Karpas-422 (cell line): Measurements from ENCODE around the gene TRIM75. TPM values are rescaled to one million over a fixed set of nuclear protein-coding genes. Genes with fewer than 3 reads are reported as not detected.
"Not testable (repeated sequence)": the region's sequence is repeated elsewhere in the genome, so short reads cannot be mapped to it uniquely, and the experiment has no call there.

Experiments used
- DNase-seq: peaks from one replicate; pipeline ENCODE4 v3.0.0-alpha.2; 2015
- H2AFZ ChIP-seq: fragments of 200-600 bp; sonication (generic); 2 replicates; pipeline ENCODE4 v1.6.1; 2014; ENCODE audit warnings: antibody characterized with exemption, low read length, mixed read lengths
- H3K27ac ChIP-seq: fragments of 200-600 bp; sonication (generic); 2 replicates; pipeline ENCODE4 v1.5.1; 2014; ENCODE audit warnings: mild to moderate bottlenecking, low read length, moderate library complexity
- H3K27me3 ChIP-seq: fragments of 200-600 bp; sonication (generic); 2 replicates; pipeline ENCODE4 v1.6.1; 2014; ENCODE audit warnings: low read length, mixed read lengths
- H3K36me3 ChIP-seq: fragments of 200-600 bp; sonication (generic); 2 replicates; pipeline ENCODE4 v1.6.1; 2014; ENCODE audit warnings: low read length, mixed read lengths; ENCODE audit not compliant: insufficient read depth
- H3K4me1 ChIP-seq: fragments of 200-600 bp; sonication (generic); 2 replicates; pipeline ENCODE4 v1.6.1; 2014; ENCODE audit warnings: mild to moderate bottlenecking, low read length, mixed read lengths
- H3K4me2 ChIP-seq: fragments of 200-600 bp; sonication (generic); 2 replicates; pipeline ENCODE4 v1.6.1; 2014; ENCODE audit warnings: low read length, low read depth, mild to moderate bottlenecking; ENCODE audit not compliant: poor library complexity, severe bottlenecking
- H3K4me3 ChIP-seq: fragments of 200-600 bp; sonication (generic); 2 replicates; pipeline ENCODE4 v1.5.1; 2014; ENCODE audit warnings: mild to moderate bottlenecking, antibody characterized with exemption, low read length, mixed read lengths
- H3K79me2 ChIP-seq: fragments of 200-600 bp; sonication (generic); 2 replicates; pipeline ENCODE4 v1.6.1; 2014; ENCODE audit warnings: mild to moderate bottlenecking, low read length, mixed read lengths
- H3K9ac ChIP-seq: fragments of 200-600 bp; sonication (generic); 2 replicates; pipeline ENCODE4 v1.6.0; 2014; ENCODE audit warnings: low read length
- H3K9me2 ChIP-seq: fragments of 200-600 bp; sonication (generic), shearing (Covaris generic); replicated peaks from 2 replicates; pipeline ENCODE4 v1.6.0; 2014; ENCODE audit warnings: mild to moderate bottlenecking, low read length, moderate library complexity; ENCODE audit not compliant: insufficient read depth
- H3K9me3 ChIP-seq: fragments of 300-700, 200-600 bp; sonication (generic); 2 replicates; pipeline ENCODE4 v1.6.1; 2014; ENCODE audit warnings: low read length, mixed read lengths
- H4K20me1 ChIP-seq: fragments of 200-600 bp; sonication (generic); 2 replicates; pipeline ENCODE4 v1.6.1; 2014; ENCODE audit warnings: mild to moderate bottlenecking, antibody characterized with exemption, low read length, low read depth; ENCODE audit not compliant: insufficient read depth
- total RNA-seq: library from RNA; depleted of rRNA; stranded (reverse); fragments of >200 nt; shearing (Covaris generic); gene quantifications from 2 replicates; pipeline ENCODE4 v1.2.3, GENCODE V29; 2014; ENCODE audit warnings: low replicate concordance

TRIM75 gene
- total RNA-seq, 1 experiment from 2014 or later = not detected

DNA sequence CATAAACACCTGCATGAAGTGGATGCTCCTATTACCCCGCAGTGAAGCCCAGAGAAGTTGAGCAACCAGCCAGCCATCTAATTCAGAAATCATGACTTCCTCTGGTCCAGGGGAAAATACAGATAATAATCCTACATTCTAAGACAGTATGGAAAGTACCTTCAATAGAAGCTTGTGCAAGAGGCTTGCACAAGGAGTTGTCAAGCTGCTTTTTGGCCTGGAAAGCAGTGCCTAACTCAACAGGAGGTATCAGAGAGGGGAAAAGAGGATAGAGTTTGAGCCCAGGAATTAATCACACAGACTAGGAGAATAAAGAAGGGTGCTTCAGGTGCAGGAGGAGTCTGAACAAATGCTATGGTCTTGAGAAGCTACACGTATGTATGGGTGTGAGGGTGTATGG, 32.3 kb downstream of the TRIM75 start:
- Histone ChIP-seq H3K4me1 (no peaks in the 10 kb centered on the region), H3K36me3 (peaks cover 31% of the 10 kb centered on the region; the same call in 1 of the 2 replicates), H3K4me2 (no peak overlapping the region), H3K79me2 (no peaks in the 10 kb centered on the region), H4K20me1 (no peaks in the 10 kb centered on the region), H3K9me3 (no peaks in the 10 kb centered on the region), H3K27me3 (no peaks in the 10 kb centered on the region), H3K9me2 (no peaks in the 10 kb centered on the region), H3K4me3 (no peak overlapping the region), H2AFZ (no peak overlapping the region), H3K27ac (no peak overlapping the region), H3K9ac (no peak overlapping the region)
- no peak for DNase-seq

DNA sequence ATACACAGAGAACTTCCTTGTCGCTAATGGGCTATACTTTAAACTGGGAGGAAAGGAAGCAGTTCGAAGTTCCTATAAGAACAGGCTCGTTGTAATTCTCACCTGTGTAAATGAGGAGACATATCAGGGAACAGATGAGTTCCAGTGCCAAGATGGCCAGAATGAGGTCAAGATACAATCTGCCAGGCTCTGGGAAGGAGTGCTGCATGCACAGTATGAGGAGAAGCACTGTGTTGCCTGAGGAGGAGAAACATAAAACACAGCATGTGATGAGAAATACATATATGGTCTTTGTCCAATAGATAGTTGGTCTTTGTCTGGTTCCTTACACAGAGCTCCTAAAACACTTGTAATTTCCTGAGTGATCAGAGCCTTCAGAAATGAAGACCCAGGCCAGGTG, 34.7 kb downstream of the TRIM75 start:
- Histone ChIP-seq H2AFZ (no peak overlapping the region), H3K36me3 (peaks cover 38% of the 10 kb centered on the region; the same call in 1 of the 2 replicates), H3K4me1 (no peaks in the 10 kb centered on the region), H3K4me2 (no peak overlapping the region), H3K4me3 (no peak overlapping the region), H4K20me1 (no peaks in the 10 kb centered on the region), H3K27me3 (no peaks in the 10 kb centered on the region), H3K9me3 (no peaks in the 10 kb centered on the region), H3K79me2 (no peaks in the 10 kb centered on the region), H3K9ac (no peak overlapping the region), H3K27ac (no peak overlapping the region), H3K9me2 (no peaks in the 10 kb centered on the region)
- DNase-seq = no peak

DNA sequence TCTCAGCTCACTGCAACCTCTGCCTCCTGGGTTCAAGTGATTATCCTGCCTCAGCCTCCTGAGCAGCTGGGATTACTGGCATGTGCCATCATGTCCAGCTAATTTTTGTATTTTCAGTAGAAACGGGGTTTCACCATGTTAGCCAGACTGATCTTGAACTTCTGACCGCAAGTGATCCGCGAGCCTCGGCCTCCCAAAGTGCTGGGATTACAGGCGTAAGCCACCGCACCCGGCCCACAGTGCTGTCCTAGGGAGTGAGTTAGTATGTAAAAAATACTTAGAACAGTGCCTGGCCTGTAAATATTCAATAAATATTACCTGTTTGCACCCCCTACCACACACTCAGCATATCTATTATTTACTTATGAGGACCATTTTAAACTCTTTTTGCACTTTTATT, 38.5 kb downstream of the TRIM75 start:
- not testable (repeated sequence) for H3K79me2 ChIP-seq, DNase-seq, H3K4me2 ChIP-seq, H3K4me1 ChIP-seq, H3K4me3 ChIP-seq, H3K9me2 ChIP-seq, H3K9ac ChIP-seq, H3K27me3 ChIP-seq, H3K27ac ChIP-seq, H4K20me1 ChIP-seq, H3K9me3 ChIP-seq, H2AFZ ChIP-seq
- H3K36me3 ChIP-seq = peaks cover 30% of the 10 kb centered on the region; the same call in 1 of the 2 replicates

DNA sequence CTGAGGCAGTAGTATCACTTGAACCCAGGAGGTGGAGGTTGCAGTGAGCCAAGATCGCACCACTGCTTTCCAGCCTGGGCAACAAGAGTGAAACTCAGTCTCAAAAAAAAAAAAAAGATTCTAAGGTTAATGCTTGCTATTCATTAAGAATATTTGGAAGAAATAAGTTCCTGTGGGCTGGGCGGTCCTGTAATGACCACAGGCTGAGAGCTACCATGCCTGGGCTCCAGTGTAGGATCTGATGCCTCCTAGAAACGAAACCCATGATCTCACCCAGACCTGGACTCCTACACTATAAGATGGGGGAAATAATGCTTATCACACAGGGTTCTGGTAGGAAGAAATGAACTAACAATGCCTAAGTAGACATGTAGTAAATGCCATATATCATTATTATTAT, 41.2 kb downstream of the TRIM75 start:
- no peaks in the 10 kb centered on the region for H3K27me3 ChIP-seq
- no peaks in the 10 kb centered on the region for H3K9me2 ChIP-seq
- H3K36me3 ChIP-seq = peaks cover 21% of the 10 kb centered on the region; the same call in 1 of the 2 replicates
- no peaks in the 10 kb centered on the region for H3K4me1 ChIP-seq
- no peak overlapping the region for H2AFZ ChIP-seq
- H3K9ac ChIP-seq = no peak overlapping the region
- H4K20me1 ChIP-seq = no peaks in the 10 kb centered on the region
- H3K79me2 ChIP-seq = no peaks in the 10 kb centered on the region
- H3K27ac ChIP-seq = no peak overlapping the region
- H3K4me2 ChIP-seq = no peak overlapping the region
- H3K9me3 ChIP-seq = no peaks in the 10 kb centered on the region
- no peak for DNase-seq
- H3K4me3 ChIP-seq = no peak overlapping the region

DNA sequence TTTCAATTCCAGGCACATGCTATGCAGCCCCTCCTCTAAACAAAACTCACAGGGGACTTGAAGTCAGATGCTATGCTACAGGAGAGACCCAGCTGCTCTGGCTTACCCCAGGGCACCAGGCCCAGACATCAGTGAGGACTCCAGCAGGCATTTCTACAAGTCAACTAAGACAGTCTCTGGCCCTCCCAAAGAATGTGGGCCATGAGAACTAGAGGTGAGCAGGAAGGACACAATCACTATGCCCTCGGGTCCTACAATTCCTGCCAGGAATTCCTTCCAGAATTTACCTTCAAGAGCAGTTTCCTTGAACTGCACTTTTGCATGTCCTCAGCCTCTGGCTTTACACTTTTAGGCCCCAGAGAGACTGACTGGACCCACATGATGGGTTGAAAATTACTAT, 41.6 kb downstream of the TRIM75 start:
- Histone ChIP-seq H3K4me3 (no peak overlapping the region), H2AFZ (no peak overlapping the region), H3K4me1 (no peaks in the 10 kb centered on the region), H3K9ac (no peak overlapping the region), H3K9me2 (no peaks in the 10 kb centered on the region), H3K9me3 (no peaks in the 10 kb centered on the region), H3K4me2 (no peak overlapping the region), H3K27me3 (no peaks in the 10 kb centered on the region), H3K79me2 (no peaks in the 10 kb centered on the region), H3K36me3 (peaks cover 21% of the 10 kb centered on the region; the same call in 1 of the 2 replicates), H4K20me1 (no peaks in the 10 kb centered on the region), H3K27ac (no peak overlapping the region)
- DNase-seq = no peak

DNA sequence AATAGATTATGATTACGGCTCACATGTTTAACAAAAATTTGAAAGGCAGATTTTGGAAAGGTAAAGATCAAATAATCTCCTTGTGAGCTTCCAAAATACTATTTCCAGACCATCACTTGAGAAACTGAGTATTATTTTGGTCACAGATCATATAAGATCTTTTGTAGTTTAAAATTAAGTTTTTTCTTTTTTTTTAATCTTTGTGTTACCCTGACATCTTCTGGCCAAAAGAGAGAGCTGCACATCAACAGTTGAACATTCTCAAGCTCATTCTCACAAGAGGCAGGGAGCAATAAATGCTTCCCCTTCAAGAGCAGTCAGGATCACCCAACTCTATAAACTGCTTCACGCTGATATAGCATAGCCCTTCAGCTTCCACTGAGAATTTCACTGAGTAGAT, 43.1 kb downstream of the TRIM75 start:
- H3K9ac ChIP-seq = no peak overlapping the region
- H3K36me3 ChIP-seq = peaks cover 26% of the 10 kb centered on the region; the same call in 1 of the 2 replicates
- DNase-seq = peak; percentile 67
- no peak overlapping the region for H3K27ac ChIP-seq
- H3K9me3 ChIP-seq = no peaks in the 10 kb centered on the region
- no peaks in the 10 kb centered on the region for H3K27me3 ChIP-seq
- no peaks in the 10 kb centered on the region for H4K20me1 ChIP-seq
- H3K4me3 ChIP-seq = no peak overlapping the region
- no peak overlapping the region for H3K4me2 ChIP-seq
- H3K9me2 ChIP-seq = no peaks in the 10 kb centered on the region
- H2AFZ ChIP-seq = no peak overlapping the region
- H3K4me1 ChIP-seq = no peaks in the 10 kb centered on the region
- H3K79me2 ChIP-seq = no peaks in the 10 kb centered on the region

DNA sequence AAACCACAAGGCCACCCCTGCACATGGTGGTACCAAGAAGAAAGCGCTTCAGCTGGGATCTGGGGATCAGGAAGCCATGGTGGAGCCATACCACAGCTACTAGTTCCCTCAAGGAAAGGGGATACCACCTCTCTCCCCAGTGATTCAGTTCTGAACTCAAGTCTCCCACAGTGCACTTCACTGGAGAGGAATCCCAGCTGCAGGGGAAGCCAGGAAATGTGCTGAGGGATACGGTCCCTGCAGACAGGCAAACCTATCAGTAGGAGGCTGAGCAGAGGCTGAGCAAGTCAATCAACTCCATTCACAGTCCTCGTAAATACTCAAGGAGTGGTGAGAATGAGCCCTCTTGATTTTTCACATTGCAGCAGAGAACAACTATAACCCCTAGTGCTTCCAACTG, 48.0 kb downstream of the TRIM75 start:
- H3K27me3 ChIP-seq = no peaks in the 10 kb centered on the region
- peaks cover 18% of the 10 kb centered on the region; the same call in 1 of the 2 replicates for H3K36me3 ChIP-seq
- H3K4me2 ChIP-seq = no peak overlapping the region
- no peak overlapping the region for H3K4me3 ChIP-seq
- H3K79me2 ChIP-seq = peaks cover 21% of the 10 kb centered on the region
- H3K9me3 ChIP-seq = no peaks in the 10 kb centered on the region
- H3K9ac ChIP-seq = no peak overlapping the region
- no peaks in the 10 kb centered on the region for H4K20me1 ChIP-seq
- DNase-seq = no peak
- no peak overlapping the region for H3K27ac ChIP-seq
- H3K4me1 ChIP-seq = no peaks in the 10 kb centered on the region
- H2AFZ ChIP-seq = no peak overlapping the region
- no peaks in the 10 kb centered on the region for H3K9me2 ChIP-seq

DNA sequence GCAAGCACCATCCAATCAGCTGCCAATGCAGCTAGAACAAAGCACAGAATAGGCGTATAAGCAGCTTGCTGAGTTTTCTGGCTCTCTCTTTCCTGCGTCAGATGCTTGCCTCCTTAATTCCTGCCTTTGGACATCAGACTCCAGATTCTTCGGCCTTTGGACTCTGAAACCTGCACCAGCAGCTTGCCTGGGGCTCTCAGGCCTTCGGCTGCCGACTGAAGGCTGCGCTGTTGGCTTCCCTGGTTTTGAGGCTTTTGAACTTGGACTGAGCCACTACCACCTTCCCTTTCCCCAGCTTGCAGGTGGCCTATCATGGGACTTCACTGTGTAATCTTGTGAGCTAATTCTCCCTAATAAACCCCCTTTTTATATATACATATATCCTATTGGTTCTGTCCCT, 52.9 kb downstream of the TRIM75 start:
- Histone ChIP-seq H3K9me3 (no peaks in the 10 kb centered on the region), H3K27me3 (no peaks in the 10 kb centered on the region), H3K9me2 (no peaks in the 10 kb centered on the region), H3K27ac (no peak overlapping the region), H3K9ac (no peak overlapping the region), H3K4me3 (no peak overlapping the region), H3K36me3 (peaks cover 10% of the 10 kb centered on the region; the same call in 1 of the 2 replicates), H3K79me2 (peaks cover 58% of the 10 kb centered on the region), H3K4me2 (no peak overlapping the region), H3K4me1 (peaks cover 5% of the 10 kb centered on the region), H4K20me1 (no peaks in the 10 kb centered on the region), H2AFZ (no peak overlapping the region)
- no peak for DNase-seq
